GM21367 (cell line): ENCODE data around the gene MGAT5.
"Not testable (repeated sequence)": the region's sequence is repeated elsewhere in the genome, so short reads cannot be mapped to it uniquely, and the experiment has no call there.

Source experiments
- ATAC-seq: cut with Tn5 transposase; IDR thresholded peaks from one replicate; pipeline ENCODE4 v1.9.1; 2021; ENCODE audit not compliant: unreplicated experiment

The MGAT5 gene

DNA sequence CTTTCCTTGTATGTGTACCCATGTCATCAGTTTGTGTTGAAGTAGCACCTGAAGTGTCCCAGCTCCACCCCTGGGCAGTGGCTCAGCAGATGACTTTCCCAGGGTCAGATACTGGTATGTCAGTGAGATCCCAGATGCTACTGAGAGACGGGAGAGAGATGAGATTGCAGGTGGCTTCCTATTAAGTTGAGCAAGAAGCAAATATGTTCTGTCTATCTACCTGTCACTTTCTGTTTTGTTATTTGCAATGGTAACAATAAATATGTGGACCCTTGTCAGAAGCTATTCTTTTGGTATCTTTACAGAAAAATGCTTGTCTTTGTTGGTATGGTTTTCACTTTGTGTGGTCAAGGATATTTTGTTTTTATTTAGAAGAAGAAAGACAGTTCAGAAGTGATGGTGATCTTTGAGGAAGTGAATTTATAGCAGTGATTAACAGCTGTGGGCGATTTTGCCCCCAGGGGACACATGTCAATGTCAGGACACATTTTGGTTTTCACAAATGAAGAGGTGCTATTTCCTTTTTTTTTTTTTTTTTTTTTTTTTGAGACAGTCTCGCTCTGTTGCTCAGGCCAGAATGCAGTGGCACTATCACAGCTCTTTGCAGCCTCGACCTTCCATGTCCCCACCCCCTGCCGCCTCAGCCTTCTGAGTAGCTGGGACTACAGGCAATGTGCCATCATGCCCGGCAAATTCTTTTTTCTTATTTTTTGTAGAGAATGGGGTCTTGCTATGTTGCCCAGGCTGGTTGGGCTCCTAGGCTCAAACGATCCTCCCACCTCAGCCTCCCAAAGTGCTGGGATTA is 21.4 kb downstream of the MGAT5 start:
- ATAC-seq: peak; percentile 65

DNA sequence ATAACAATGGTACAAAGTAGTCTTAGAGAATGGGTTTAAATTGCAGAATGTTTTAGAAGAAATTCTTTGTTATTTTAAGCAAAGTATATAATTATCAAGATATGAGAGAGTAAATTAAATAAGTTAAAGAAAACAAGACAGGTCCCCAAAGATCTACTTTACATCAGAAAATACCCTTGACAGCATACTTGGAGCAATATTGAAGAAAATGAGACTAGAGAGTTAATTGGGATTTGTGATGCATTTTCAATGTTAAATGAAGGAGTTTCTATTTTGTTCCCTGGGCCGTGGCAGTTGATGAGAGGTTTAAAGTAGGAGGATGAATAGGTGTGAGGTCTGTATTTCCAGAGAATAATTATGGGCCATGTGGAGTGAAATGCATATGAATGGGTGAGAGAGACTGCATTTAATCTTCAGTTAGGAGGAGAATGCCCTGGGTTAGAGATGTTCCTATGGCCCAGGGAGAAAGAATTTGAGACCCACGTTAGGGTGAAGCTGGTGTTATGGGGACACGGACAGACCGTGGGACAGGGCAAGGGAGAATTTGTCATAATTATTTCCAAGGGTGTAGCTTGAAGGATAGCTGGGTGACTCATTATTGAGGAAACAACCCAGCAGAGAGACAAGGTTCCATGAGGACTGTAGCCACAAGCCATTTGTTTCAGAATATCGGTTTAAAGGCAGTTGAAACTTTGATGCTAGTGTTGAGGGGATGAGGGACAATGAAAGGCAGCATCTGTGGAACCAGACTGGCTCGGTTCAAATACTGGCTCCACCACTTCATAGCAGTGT is 22.7 kb downstream of the MGAT5 start:
- ATAC-seq: no peak

DNA sequence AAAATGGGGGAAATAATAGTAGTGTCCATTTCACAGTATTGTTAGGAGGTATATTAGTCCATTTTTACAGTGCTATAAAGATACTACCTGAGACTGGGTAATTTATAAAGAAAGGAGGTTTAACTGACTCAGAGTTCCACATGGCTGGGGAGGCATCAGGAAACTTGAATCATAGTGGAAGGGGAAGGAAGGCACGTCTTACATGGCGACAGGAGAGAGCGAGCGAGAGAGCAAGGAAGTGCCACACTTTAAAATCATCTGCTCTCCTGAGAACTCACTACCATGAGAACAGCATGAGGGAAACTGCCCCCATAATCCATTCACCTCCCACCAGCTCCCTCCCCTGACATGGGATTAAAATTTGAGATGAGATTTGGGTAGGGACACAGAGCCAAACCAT is 23.4 kb downstream of the MGAT5 start:
- ATAC-seq: no peak

DNA sequence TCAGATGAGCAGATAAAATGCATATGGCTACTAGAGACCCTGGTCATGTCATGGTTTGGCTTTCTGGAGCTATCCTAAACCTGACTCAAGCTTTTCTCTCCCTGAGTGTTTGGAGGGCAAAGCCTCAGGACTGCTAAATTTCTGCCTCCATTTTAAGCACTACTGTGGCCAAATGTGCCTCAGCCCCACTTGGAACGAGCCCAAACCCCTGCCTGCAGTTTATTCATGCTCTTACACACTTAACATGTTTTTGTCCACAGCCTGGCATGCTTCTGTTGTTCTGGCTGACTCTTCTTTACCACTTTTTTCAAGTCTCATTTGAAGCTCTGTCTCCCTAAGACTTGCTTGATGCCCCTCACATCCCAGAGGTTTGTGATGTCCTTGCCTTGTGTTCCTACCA is 24.7 kb downstream of the MGAT5 start:
- no peak for ATAC-seq

DNA sequence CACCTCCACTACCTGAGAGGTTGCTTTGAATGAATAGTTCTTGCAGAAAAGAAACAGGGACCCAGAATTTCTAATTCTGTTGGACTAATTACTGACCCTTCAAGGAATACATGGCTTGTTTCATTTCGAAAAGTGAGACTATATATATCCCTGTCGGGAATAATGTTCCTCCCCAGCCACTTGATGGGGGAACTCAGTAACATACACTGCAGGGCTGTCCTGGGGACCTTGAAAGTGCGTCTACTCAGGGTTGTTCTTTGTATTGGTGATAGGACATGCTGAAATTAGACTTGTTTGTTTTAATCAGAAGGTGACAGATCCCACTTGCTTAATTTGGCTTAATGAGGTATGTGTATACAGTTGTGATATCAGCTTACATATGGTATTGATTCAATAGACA is 25.5 kb downstream of the MGAT5 start:
- no peak for ATAC-seq

DNA sequence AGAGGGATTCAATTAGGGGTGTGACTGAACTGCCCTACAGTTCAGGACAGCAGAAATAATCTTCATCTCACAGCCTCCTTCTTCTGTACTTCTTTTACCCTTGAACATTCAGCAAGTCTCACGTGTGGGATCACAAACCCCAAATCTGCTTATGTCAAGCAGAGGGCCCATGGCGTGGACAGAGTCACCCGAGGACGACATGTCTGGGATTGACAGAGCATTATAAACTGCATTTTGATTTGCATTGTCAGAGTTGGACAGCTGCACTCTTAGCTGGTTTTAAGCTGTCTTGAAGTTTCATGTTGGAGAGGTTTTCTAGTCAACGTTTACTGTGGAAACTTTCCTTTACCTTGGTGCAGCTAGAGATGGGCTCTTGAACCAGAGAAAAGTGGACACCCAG is 26.4 kb downstream of the MGAT5 start:
- ATAC-seq: no peak

DNA sequence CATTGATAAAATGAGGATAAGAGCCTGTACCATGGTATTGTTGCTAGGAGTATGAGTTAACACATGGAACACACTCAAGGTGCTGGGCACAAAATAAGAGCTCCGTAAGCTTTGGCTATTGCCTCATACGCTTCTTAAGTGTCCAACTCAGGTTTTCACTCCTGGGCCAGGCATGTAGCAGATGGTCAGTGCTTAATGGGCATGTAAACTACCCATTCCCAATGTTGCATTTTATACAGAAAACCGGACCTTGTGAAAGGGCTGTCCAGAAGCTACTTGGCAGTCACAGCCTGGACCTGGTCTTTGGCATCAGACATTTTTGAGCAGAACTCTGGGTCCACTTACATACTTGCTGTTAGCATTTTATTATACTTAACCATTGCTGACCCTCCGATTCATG is 26.9 kb downstream of the MGAT5 start:
- ATAC-seq: no peak

DNA sequence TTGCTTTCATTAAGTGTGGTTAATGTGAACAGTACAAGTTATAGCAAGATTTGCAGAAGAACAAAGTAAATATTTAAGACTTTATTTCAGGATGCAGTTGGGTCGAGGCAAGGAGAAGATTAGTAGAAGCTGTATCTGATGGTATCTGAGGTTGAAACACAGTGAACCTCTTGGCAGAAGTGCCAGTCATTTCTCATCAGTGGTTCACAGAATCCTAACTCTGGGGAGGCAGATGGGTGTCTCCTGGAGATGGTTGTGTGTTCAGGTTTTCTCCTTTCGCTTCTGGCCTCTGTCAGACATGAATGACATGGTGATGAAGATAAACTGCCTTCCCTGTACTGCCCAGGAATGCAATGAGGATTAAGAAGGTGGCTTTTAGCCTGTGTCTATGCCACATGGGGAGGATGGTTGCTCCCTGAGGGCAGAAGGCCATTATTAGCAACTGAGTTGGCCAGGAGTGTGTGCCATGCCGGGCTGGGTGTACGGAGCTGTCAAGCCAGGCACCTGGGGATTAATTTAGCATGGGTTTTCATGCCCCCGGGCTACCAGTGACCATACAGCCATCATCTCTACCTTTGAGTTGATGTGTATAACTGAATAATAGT is 28.0 kb downstream of the MGAT5 start:
- ATAC-seq: no peak

DNA sequence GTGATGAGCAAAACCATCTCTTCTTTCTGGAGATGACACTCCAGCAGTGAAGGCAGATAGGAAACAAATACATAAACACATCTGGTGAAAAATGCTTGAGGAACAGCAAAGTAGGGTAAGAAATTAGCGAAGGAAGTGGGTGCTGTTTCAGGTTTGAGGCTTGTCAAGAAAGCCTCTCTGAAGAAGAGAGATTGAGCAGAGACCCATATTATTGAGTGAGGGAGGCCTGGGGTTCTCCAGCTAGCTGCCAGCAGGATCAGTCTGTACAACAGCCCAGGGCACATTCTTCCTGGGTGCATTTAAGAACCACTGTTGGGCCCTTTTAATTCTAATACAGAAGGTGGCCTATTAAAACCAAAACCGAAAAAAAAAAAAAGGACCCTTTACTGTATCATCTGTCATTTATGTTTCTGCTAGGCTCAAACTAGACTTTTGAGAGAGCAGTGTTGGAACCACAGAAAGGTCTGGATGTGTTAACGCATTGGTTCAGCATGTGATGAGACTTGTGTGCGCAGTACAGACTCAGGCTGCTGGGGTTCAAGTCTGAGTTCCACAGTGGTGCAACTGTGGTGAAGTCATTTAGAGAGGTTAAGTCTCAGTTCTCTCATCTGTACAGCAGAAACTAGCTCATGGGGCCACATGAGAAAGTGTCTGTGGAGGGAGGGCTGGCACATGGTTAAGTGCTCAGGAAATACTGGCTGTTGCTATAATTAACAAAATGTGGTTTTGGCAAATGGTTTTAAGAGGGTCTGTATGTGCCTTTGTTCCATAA is 28.9 kb downstream of the MGAT5 start:
- ATAC-seq: peak; percentile 86

DNA sequence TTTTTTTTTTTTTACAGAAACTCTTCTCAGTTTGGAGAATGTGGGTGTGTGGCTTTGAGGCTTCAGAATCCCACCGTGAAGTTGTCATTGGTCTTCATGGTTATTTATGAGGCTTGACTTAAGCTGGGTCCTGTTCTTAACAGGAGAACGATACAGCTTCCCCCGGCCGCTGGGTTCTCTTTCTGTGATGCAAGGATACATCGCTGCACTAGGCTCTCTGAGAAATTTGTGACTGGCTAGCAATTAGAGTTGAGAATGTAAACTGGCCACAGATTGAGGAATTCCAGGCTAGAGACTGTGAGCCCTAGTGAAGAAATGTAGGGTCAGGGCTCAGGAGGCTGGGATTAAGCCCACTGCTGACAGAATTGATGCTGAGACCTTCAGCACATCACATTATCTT is 29.8 kb downstream of the MGAT5 start:
- ATAC-seq: no peak

DNA sequence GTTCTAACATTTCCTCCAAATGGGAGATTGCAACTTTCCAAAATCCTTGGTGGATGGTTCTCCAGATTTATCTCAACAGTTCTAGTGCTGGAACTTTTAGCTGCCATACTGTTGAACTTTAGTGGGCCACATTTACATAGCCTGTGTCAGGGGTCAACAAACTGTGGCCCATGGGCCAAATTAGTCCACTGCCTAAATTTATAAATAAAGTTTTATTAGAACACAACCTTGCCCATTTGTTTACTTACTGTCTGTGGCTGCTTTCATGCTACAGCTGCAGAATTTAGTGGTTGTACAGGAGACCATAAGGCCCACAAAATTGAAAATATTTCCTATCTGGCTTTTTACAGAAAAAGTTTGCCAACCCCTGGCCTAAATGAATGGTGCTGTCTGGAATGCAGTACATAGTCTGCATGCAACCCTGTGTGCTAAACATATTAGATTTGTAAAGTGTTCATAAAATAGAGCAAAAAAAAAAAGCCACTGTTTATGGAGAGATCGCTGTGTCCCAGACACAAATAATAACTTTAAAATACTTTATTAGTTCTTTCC is 30.3 kb downstream of the MGAT5 start:
- no peak for ATAC-seq

DNA sequence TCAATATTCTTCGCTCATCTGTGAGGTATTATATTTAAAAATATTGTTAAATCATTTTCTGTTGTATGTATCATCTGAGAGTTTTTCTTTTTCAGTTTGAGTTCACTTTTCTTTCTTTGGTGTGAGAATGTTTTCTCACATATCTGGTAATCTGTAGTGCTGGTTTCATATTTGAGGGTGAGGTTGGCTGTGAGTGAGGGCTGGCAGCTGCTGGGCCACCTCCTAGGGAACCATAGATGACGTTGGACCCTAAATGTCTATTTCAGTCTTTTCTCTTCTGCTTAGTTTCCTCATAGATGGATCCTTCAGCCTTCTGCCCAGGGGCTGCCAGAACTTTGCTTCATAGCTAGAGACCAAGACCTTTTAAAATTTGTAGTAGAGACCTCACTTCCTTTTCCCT is 33.5 kb downstream of the MGAT5 start:
- peak; percentile 44 for ATAC-seq

DNA sequence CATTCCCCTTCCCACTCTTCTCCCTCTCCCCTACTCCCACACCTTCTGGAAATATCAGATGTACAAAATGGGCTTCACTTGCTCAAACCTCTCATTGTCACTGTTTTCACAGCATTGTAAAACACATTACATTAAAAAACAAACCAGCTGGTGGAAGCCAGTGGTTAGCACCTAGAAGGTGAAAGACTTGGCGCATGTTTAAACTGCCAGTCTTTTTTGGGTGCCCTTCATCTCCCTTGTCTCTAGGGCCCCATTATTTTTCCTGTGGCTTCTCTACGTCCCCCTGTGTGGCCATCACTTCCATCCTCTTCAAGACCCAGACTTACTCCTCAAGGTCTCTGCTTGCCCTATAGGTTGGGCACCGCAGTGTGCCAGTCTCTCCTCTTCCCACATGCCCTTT is 34.9 kb downstream of the MGAT5 start:
- ATAC-seq: no peak

DNA sequence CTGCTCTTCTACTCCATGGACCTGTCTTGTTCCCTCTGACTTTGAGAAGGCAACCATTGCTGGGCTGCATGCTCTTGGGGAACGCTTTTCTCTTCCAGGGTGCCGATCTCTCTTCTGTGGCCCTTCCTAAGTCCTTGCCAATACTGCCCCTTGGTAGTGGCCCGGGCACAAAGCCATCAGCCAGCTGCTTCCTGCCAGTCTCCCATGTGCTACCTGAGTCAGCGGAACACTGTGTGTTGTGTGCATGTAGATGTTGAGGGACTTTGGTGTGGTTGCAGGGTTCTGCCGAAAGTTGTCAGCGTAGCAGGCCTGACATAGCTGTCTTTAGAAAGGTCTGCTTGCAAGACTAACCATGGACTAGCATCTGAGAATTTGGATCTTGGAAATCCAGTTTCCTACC is 35.4 kb downstream of the MGAT5 start:
- no peak for ATAC-seq

DNA sequence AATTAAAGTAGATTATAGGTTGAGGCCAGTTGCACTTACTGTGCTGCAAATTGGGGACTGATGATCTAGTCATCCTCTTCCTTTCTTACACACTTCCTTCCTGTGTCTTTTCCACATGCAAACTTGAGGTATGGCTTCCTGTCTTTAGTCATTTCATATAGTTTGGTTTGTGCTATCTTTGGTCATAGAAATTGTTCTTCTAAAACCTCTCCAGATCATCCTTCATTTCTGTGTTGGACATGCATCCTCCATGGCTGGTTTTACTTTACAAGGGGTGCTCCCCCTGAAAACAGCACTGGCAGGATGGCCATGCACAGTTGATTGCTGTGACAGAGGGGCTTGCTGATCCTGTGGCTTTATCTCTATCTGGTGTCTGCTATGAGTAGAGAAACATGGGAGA is 36.5 kb downstream of the MGAT5 start:
- peak; percentile 34 for ATAC-seq

DNA sequence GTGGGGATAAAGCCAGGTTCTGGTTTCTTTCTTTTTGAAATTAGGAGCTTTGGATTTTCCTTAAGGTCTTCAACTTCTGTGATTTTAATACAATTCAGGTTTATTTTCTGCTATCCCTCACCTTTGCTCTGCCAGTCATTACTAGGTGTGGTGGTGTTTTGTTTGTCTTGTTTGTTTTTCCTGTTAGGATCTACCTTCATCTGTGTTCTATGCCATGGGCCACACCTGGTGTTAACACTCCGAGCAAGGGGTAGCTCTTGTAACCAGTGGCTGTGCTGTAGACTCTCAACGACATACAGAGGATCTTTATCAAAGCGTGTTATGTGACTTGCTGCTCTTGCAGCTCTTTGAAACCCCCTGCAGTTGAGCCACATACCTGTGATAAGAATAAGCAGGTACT is 38.6 kb downstream of the MGAT5 start:
- ATAC-seq: no peak

DNA sequence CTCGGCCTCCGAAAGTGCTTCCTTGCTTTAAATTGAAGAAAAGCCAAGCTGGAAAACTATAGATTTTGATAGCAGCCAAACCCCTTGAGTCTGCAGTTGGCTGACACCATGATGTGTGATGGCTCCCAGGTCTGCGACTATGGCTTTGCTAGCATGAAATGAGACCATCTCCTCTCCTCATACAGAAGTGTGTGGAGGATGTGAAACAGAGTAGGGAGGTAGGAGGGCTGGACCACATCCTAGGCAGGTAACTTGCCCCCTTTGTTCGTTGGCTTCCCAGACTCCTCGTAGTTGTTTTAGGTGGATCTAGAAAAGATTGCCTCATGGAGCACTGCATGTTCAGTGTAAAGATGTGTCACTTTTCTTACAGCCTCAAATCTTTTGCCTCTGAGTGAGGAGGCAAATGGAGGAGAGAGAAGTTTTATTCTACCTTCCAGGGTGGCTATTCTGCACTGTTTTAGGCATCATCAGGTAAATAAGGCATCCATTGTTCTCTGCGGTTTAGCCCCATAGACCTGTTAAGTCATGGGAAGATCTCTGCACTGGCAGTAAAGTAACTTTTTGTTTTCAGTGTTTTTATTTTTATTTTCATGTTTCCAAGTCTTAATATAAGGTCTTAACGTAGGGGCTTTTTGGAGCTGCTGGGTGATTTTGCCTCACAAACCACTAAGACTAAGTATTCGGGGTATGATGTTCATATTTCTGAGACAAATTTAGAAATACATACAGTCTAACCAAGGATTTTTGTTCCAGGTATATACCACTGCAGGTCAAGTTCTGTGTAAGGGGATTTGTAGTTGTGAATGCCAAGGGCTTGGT is 40.1 kb downstream of the MGAT5 start:
- ATAC-seq: no peak

DNA sequence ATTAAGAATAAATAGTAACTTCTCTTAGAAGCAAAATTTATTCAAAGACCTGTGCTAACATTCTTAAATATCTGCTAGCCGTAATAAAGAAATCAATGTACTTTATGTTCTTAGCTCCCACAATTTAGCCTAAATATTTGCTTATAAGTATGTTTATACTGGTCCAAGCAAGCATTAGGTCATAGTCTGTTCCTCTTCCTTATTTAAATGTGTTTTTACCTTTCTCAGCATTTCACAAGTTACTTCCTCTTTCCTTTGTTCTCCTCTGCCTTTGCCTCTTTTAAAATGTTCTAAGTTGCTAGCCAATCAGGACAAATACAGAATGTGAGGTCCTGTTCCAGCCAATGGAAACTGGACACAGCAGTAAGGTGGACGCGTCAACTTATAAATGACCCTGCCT is 40.7 kb downstream of the MGAT5 start:
- not testable (repeated sequence) for ATAC-seq

DNA sequence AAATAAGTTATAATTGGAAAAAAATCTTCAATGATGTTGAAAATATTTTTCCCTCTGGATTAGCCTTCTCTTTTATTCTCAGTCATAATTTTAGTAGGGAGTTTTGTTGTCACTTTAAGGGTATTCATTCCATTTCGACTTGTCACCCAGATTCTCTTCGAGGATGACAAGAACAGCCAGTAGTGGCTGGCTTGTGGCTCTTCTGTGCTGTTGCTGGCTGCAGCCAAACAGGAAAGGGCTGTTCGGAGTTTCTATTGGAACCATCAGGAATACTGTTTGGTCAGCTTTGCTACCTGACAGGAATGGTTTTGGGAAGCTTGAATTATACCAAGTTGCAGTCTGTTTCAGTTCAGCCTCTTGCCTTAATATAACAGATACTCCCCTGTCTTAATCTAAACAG is 41.6 kb downstream of the MGAT5 start:
- no peak for ATAC-seq

DNA sequence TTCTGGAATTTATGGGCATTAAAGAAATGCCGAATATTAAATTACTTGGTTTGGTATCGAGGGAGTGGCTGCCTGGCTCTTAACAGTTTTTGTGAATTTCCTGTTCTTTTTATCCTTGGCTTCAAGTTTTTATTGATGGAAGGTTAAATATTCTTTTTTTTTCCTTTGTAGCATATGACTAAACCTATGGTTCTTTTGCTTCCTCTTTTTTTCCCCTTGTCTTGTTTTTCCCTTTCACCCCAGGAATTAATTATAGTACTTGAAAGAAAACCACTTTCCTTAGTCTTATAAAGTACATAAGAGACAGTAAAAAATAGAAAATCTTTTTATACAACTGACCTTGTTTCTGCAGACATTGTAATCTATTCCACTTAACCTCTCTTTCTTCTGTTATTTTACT is 42.4 kb downstream of the MGAT5 start:
- no peak for ATAC-seq
